GM19023 (cell line): ENCODE measurements around the gene ARID5A.
A peak's percentile ranks its signal among the peaks of the same experiment; 100 is the strongest.

Experiments used
- ATAC-seq: cut with Tn5 transposase; IDR thresholded peaks from one replicate; pipeline ENCODE4 v1.9.1; 2021; ENCODE audit warnings: mild to moderate bottlenecking, moderate library complexity; ENCODE audit not compliant: unreplicated experiment

Gene ARID5A

DNA sequence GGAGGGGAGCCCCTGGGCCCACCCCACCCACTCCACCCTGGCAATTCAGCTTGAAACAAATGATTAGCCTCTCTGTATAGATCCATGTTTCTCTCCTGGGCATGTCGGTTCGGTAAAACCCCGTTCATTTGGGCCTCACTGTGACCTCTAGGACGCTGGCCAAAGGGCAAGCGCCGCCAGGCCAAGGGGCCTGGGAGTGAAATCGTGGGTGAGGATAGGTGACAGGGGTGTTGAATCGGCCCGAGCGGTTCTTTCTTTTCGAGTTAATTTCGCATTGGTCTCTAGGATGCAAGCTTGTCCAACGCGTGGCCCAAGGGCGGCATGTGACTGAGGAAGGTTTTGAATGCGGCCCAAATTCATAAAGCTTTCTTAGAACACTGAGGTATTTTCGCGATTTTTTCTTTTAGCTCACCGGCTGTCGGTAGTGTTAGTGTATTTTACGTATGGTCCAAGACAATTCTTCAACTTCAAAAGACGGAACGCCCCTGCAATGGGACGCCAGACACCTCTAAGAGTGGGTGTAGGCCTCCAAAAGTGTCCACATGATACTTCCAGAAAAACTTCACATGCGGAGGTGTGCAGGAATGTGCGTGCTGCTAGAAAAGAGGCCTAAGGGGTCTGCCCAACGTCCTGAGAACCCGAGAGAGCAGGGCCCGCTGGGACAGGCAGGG lies 9.8 kb upstream of the ARID5A start:
- ATAC-seq: no peak

DNA sequence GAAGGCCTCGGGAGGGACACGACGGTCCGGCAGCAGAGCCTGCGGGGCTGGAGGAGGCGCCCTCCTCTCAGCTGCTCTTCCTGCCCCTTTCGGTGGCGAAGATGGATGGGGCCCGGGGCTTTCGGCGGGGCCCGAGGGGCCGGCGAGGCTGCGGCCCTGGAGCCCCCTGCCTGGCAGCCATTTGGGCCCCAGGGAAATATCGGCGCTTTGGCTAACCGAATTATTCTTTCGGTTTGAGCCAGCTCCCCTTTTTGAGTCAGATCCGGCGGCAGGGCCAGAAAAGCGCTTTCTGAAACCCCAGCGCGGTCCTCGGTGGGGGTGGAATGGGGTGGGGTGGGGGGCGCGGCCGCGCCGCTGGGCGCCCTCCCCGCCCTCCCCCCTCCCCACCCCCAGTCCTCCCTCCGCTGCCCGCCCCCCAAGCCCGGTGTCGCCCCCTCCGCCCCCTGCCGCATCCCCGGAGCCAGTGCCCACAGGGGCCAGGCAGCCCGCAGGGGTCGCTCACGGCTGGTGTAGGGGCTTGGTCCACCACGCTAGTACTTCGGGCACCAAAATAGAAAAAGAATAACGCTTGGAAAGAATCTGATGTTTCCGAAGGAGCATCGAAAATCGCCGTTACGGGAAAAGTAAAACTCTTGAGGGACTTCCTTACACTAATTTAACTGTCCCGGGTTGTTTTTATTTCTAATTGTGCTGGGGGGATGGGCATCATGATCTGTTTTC lies 9.1 kb upstream of the ARID5A start:
- ATAC-seq: peak; percentile 27

DNA sequence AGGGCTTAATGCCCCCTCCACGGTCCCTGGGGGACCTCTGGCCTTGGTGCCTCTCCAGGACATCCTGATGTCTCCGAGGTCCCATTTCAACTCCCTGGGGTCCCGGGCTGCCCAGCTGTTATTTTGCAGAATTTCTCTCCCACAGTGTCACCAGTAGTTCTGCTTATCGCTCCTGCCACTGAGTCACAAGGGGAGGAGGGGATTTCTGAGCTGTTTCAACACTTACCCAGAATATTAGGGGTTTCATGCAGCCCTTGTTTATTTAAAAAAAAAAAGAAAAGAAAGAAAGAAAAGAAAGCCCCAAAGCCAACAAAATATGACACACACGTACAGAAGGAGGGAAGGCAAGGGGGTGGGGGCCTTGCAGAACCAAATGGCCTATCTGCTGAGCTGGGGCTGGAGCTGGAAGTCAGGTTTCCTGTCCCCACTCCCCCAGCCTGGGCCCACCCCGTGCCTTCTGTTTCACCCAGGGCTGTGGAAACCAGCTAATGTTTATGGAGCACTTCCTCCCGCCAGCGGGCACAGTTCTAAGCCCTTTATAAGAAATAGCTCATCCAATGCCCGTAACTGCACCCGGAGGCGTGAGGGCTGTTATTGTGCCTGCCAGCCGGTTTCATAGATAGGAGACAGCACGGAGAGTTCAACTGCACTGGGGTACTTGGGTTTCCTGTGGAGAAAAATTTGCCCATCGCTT lies 8.4 kb upstream of the ARID5A start:
- no peak for ATAC-seq

DNA sequence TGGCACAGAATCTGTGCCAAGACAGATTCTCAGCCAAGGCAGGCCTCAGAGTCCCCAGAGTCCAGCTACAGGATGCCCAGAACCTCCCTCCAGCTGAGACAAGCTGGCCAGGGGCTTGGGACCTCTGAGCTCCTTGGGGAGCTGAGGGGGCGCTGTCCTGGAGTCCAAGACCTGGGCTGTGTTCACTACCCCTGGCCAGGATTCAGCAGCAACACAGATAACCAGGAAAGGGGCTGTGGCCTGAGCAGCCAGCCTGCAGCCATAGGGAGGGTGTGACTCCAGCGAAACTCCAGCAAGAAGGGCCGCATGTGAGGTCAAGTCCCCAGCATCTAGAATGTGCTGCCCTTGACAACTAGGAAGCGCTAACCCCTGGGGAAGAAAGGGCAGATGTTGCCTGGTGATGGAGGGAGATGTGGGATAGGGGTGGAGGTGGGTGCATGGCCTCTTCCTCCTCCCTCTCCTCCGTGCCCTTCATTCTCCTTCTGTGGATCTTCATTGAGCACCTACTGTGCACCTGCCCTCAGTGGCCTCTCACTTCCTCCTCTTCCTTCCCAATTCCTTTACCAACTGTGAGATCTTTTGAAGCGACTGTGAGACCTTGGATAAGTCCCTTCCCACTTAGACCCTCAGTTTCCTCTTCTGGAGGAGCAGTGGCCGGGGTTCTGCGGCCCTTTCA lies 7.7 kb upstream of the ARID5A start:
- no peak for ATAC-seq

DNA sequence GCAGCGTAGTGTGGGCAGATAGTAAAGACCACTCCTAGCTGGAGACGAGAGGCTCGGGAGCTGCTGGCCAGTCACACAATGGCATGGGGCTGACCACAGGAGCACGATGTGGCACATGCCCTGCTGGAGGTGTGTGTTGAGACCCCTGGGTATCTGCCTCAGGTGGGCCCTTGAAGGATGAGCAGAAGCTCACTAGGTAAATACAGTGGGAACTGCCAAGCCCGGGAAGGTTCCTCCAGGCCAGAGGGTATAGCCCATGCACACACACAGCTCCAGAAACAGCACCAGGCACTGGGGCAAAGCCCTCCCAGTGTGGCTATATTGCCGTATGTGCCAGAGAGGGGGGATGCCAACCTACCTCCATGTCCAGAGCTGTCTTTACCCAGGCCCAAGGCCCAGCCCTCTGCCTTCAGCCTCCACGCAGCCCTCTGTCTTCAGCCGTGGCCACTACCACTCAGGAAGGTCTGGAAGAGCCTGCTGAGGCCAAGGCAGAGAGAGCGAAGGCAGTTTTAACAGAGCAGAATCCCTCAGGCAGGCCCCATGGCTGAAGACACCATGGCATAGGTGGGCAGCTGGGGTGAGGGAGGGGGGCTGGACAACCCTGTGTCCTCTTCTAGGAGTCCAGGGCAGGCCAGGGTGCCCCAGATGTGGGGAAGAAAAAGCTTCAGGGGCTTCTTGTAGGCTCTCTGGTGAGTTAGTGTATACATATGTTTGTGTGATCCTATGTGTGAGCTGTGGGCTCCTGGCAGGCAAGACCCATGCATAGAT lies 7.0 kb upstream of the ARID5A start:
- ATAC-seq: no peak

DNA sequence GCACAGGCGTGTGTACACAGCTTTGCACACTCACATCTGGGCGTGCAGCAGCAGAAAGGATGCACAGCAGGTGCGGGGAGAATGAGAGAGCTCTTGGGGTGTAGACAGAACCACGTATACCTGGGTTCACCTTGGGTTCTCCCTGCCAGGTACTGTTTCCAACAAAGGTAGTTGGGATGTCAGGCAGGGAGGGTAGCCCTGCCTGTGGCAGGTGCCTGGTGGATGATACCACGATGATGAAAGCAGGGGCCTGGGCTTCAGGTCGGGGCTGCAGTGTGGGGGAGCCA lies 6.5 kb upstream of the ARID5A start:
- no peak for ATAC-seq

DNA sequence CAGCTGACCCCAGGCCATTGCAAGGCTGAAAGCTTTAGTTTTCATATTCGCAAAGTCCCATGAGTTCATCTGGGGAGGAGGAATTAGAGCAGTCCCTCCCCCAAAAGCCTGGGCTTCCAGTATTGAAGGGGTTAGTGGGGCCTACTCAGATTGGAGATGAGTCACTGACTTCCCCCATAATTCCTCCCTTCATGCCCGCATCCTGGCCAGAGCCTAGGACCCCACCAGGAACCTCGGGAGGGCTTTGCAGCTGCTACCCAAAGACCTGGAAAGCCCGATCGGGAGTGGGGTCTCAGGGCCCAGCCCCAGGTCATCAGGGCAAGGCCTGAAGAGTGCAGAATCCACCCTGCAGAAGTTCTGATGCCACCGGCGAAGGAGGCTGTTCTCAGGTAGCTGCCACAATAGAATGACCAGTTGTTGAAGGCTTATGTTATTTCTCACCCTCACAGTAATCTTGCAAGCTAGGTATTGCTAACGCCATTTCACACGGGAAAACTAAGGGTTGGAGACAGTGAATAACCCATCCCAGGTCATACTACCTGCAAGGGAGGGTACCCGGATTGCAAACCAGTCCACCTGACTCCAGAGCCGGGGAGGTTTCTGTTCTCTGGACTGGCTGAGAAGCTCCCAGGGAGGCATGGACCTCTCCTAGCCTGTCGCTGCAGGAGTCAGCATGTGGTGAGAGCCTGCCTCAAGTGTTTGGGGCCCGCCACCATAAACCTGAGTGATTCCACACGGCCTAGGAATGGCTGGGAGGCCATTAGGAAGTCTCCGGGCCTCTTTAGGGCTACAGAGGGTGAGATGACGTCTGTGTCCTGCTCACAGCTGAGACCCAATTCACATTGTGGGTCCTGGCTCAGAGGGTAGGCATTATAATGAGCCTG lies 5.8 kb upstream of the ARID5A start:
- ATAC-seq: no peak

DNA sequence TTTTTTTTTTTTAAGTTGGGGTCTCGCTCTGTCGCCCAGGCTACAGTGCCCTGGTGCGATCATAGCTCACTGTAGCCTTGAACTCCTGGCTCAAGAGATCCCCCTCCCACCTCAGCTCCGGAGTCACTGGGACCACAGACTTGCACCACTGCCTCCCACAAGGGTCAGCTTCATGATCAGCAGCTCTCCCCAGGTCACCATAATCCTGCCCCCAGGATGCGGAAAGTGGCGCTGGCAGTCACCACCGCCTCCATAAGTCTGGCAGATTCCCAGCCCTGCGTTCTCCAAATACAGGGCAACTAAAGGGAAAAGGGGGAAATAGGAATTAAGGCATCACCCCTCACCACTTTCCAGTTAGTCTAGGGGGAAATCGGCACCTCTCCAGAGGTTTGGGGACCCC lies 5.2 kb upstream of the ARID5A start:
- ATAC-seq: no peak

DNA sequence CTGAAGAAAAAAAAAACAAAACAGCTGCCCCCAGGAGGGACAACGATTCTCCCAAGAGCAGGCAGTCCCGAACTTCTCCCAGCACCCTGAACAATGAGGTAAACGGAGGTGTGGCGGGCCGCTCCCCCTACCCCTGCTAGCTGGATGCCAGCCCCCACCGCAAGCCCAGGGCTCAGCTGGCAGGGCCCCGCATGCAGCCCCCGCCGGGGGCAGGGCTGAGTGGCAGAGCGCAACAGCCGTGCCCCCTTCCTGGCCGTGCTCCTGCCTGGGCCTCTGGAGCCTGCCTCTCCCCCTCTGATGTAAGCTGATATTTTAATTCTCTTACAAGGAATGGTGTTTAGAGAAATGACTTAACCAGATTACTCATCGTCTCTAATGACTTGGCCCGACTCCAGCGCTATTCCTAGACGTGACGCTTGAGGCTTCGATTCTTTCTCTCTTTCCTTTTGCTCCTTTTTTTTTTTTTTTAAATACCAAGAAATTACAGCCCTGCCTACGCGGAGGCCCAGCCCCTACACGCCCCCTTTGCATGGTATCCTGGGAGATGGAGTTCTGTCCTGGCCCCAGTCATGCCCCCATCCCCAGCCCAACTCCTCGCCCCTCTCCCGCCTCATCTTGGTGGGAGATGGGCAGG lies 4.6 kb upstream of the ARID5A start:
- ATAC-seq: peak; percentile 22

DNA sequence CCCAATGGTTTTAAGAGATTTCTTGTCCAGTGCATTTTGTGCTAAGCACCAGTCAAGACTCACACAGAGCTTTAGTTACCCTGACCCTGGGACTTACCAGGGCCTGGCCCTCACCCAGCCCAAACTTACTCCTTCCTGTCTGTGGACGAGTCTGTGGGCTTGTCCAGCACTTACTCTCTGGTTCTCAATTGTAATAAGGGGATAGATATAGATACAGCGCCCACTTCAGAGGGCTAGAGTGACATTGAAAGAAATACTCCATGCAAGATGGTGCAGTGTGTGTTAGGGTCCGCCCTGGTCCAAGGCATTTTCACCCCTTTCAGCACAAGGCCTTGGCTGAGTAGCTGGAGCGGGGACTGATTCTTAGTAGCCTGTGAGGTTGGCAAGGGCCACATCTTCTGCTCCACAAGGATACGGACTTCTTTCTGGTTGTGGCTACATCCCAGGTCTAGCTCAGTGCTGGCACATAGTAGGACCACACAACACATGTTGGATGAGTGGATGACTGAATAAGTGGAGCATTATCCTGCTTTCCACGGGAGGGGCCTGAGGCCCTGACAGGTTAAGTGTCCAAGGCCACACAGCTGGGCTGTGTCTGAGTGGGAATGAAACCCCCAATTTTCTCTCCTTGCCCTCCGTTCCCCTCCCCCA lies 3.8 kb upstream of the ARID5A start:
- ATAC-seq: no peak

DNA sequence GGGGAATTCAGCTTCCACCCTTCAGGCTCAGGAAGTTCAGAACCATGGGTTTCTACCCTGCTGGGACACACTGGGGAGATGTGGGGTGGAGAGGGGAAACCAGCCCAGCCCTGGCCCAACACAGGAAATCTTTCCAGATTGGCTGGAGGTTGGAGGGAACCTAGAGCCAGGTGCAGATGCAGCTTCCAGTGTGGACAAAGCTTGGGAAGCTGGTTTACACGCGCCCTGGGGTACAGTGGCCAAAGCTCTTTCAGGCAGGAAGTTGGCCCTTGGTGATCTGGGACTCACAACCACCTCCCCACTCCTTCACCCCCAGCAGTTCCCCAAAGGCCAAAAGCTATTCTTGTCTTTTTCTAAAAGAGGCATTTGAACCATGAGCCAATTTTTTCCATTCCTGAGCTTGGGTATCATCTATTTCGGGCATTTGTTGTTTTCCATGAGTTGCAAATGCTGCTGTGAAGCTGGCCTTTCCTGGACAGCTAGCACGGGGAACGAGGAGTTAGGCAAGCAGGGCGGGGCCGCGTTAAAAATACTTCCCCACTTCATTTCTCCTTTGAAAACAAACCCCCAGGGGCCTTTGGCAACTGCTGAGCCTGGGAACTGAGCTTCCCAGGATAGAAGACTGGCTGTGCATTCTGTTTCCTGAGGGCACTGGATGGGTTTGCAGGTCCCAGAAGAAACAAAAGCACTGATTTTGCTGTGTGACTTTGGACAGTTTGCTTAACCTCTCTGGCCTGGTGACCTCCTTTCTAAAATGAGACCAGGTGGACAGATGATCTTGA lies 3.1 kb upstream of the ARID5A start:
- no peak for ATAC-seq

DNA sequence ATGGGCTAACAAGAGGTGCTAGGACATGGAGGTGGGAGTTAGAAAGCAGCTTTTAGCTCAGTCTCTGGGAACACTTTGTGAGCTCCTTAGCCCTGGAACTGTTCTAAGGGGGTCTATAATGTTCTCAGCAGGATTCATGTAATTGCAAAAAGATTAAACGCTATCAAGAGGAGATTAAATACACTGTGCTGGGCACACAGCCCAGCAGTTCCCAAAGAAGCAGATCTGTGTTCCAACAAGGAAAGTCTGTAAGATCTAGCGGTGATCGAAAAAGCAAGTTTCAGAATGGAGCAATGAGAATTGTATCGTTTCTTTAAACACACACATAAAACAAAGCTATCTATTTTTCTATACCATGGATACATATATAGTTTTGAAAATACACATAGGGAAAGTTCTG lies 2.4 kb upstream of the ARID5A start:
- ATAC-seq: no peak

DNA sequence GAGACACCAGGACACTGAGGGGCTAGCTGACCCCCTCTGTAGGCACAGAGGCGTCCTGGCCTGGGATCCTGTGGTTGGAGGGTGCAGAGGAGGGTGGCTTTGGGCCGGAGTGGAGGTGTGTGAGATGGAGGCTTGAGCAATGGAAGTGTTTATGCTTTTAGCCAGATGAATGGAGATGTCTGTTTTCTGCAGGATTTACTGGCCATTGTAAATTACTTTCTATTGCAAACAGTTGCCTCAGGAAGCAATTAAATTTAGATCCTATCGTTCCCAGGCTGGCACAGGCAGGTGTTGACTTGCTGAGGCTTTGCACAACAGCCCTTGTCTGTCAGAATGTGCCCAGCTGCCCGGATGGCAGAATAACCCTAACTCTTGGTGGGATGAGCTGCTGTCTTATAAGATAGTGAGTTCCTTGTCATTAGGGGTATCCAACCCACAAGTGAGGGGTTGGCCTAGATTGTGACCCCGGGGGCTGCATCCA lies 1.8 kb upstream of the ARID5A start:
- ATAC-seq: no peak

DNA sequence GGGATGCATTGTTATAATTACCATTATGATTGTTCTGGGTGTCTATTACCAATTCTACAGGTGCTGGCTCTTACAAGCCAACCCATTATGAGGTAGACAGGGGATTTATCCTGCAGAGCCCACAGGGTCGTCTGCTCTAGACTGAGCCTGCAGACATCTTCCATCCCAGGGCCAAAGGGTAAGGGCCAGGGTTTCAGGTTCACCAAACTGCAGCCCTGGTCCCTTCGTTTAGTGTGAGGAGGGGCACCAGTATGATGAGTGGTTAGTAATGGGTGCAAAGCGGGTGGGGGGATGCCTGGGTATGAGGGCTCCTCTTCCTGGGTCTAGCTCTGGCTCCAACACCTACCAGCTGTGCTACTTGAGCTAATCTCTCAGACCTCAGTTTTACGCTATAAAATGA lies 1.2 kb upstream of the ARID5A start:
- no peak for ATAC-seq

DNA sequence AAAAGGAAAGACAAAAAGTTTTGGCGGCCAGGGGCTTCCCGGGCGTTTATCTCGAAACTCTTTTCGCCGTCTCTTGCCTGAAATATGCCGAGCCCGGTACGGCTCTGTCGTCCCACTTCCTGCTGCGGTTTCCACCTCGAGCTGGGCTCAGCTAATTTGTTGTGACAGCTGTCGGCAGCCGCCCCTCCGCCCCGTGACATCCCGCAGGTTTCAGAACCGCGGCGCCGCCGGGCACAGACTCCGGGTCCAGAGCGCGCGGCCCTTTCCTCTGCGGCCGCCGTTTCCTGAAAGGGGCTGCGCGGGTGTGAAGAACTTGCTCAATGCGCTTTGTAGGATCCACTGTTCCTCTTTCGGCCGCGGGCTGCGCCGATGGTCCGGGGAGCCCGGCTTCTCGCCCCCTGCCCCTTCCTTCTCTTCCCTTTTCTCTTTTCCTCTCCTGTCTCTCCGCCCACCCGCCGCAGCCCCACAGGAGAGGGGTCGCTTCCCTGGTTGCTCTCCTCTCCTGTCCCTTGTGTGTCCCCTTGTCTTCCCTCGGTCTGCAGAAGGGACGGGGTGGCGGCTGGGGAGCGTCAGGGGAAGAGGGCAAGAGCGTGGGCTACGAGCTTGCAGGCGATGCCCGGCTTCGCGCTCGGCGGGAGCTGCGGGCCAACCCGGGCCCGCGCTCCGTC lies 648 bp downstream of the ARID5A start:
- ATAC-seq: peak; percentile 51

DNA sequence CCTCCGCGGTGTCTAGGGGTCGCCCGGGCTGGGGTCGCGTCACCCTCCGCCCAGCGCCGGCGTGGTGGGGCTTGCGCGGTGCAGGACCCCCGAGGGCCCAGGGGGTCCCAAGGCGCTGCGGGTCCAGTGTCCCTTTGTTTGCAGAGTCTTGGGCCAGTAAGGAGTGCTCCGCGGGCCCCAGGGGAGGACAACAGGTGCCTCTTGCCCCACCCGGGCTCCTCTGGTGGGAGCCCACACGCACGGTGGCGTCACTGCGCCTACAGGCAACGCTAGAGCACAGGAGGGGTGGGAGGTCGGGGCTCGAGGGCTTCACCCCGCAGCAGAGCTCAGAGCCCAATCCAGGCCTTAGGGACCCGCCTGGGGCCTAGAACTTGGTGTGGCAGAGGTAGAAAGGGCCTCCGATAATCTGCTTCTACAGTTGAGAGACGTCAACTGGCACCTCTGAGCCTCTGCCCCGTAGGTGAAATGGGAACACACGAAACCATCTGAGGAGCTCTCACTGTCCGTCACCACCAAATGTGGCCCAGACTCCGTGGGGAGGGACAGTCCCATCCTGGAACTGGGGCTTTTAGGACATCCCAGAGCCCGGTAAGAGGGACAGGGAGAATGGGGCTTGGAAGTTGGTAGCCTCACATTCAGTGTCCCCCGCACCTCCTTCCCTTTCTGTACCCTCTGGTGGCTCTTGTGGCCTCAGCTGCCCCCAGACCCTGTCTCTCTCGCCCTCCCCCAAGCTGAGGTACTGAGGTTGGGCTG lies 1.4 kb downstream of the ARID5A start:
- no peak for ATAC-seq
